SU-DHL-6 (cell line): Measurements from ENCODE around the gene PCK2.

ENCODE experiments used
- H2AFZ ChIP-seq: fragments of 200-600 bp; sonication (generic); 2 replicates; pipeline ENCODE4 v1.6.1; 2014; ENCODE audit warnings: low read depth, mild to moderate bottlenecking, moderate library complexity, mixed read lengths, antibody characterized with exemption, low read length; ENCODE audit not compliant: severe bottlenecking
- H3F3A ChIP-seq: fragments of 200-600 bp; shearing (Covaris generic); 2 replicates; pipeline ENCODE4 v1.6.0; 2016; ENCODE audit warnings: antibody characterized with exemption, mild to moderate bottlenecking; ENCODE audit not compliant: insufficient read depth
- H3K27ac ChIP-seq: fragments of 200-600 bp; sonication (generic); 2 replicates; pipeline ENCODE4 v1.5.1; 2016; ENCODE audit warnings: low read depth, mild to moderate bottlenecking, low read length, moderate library complexity, mixed read lengths
- H3K27me3 ChIP-seq: fragments of 200-600 bp; sonication (generic), shearing (Covaris generic); 2 replicates; pipeline ENCODE4 v1.6.0; 2014; ENCODE audit warnings: mild to moderate bottlenecking, low read length
- H3K36me3 ChIP-seq: fragments of 200-600 bp; sonication (generic); 2 replicates; pipeline ENCODE4 v1.6.1; 2014; ENCODE audit warnings: mild to moderate bottlenecking, low read length, mixed read lengths
- H3K4me2 ChIP-seq: fragments of 300-600, 200-600 bp; shearing (Covaris generic), sonication (generic); 2 replicates; pipeline ENCODE4 v1.6.0; 2014; ENCODE audit warnings: low read length, low read depth, mild to moderate bottlenecking; ENCODE audit not compliant: poor library complexity, severe bottlenecking
- H3K4me3 ChIP-seq: fragments of 200-600 bp; sonication (generic); 2 replicates; pipeline ENCODE4 v1.5.1; 2014; ENCODE audit warnings: antibody characterized with exemption, low read length, mild to moderate bottlenecking, mixed read lengths; ENCODE audit not compliant: insufficient read depth, poor library complexity, severe bottlenecking
- H3K79me2 ChIP-seq: fragments of 200-600 bp; sonication (generic); 2 replicates; pipeline ENCODE4 v1.6.1; 2014; ENCODE audit warnings: mild to moderate bottlenecking, low read length, moderate library complexity; ENCODE audit not compliant: insufficient read depth
- H3K9ac ChIP-seq: fragments of 200-600 bp; sonication (generic); 2 replicates; pipeline ENCODE4 v1.7.0; 2014; ENCODE audit warnings: mild to moderate bottlenecking, low read length
- H3K9me2 ChIP-seq: fragments of 200-600 bp; sonication (generic); replicated peaks from 2 replicates; pipeline ENCODE4 v1.6.1; 2014; ENCODE audit warnings: low read length; ENCODE audit not compliant: insufficient read depth
- H3K9me3 ChIP-seq: fragments of 200-600 bp; sonication (generic); 2 replicates; pipeline ENCODE4 v1.6.1; 2014; ENCODE audit warnings: low read length, mixed read lengths; ENCODE audit not compliant: insufficient read depth
- H4K20me1 ChIP-seq: fragments of 200-600 bp; sonication (generic); 2 replicates; pipeline ENCODE4 v1.6.1; 2014; ENCODE audit warnings: low read depth, mild to moderate bottlenecking, antibody characterized with exemption, low read length, moderate library complexity, mixed read lengths
- EZH2phosphoT487 ChIP-seq: fragments of 200-600 bp; sonication (generic), shearing (Covaris generic); conservative IDR thresholded peaks from 2 replicates; pipeline ENCODE4 v1.6.1; 2018; ENCODE audit warnings: mild to moderate bottlenecking, antibody characterized with exemption, low read length, moderate library complexity, mixed read lengths
- TF ChIP-seq, protein P1 (sequence below): fragments of 200-600 bp; sonication (generic); IDR thresholded peaks from one replicate; pipeline ENCODE4 v1.5.1; 2017; ENCODE audit warnings: antibody characterized with exemption, mild to moderate bottlenecking, low read length, moderate library complexity; ENCODE audit not compliant: insufficient read depth, poor library complexity, severe bottlenecking

Gene PCK2

DNA sequence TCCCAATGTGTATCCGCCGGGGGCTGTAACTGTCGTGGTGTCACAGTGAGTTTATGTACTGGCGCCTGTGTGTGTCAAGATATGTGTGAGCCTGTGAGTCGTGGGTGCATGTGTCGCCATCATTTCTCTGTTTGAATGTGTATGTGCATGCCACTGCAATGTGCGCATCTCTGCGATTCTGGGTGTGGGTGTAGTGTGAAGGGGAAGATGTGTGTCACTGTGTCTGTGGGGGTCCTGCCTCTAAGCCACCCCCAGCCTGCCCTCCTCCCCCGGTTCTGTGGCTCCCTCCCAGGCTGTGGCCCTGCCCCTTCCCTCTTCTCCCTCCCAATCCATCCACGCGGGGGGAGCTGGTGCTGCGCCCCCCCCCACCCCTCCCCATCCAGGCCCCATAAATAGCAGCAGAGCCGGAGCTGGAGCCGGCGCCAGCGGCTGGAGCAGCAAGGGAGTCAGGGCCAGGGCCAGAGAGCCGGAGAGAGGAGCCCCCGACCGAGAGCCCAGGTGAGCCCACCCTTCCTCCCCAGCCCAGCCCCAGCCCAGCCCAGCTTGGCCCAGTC, 22.9 kb upstream of the PCK2 start, which contains the start of gene CPNE6:
Gene CPNE6, plus strand, starts transcription at position 419 of the 554 bp plus-strand sequence. CDS start 1,375 bp downstream, outside the sequence.
- Histone ChIP-seq H3K36me3 (no peaks in the 10 kb centered on the region), H3F3A (no peaks in the 10 kb centered on the region), H2AFZ (no peak within 1 kb of the TSS), H3K9me3 (no peaks in the 10 kb centered on the region), H3K9ac (no peak within 1 kb of the TSS), H4K20me1 (no peaks in the 10 kb centered on the region), H3K79me2 (no peaks in the 10 kb centered on the region), H3K27me3 (no peaks in the 10 kb centered on the region), H3K9me2 (no peaks in the 10 kb centered on the region), H3K4me3 (no peak within 1 kb of the TSS), H3K4me2 (no peak within 1 kb of the TSS), H3K27ac (no peak within 1 kb of the TSS)
- TF ChIP-seq, protein P1, sequence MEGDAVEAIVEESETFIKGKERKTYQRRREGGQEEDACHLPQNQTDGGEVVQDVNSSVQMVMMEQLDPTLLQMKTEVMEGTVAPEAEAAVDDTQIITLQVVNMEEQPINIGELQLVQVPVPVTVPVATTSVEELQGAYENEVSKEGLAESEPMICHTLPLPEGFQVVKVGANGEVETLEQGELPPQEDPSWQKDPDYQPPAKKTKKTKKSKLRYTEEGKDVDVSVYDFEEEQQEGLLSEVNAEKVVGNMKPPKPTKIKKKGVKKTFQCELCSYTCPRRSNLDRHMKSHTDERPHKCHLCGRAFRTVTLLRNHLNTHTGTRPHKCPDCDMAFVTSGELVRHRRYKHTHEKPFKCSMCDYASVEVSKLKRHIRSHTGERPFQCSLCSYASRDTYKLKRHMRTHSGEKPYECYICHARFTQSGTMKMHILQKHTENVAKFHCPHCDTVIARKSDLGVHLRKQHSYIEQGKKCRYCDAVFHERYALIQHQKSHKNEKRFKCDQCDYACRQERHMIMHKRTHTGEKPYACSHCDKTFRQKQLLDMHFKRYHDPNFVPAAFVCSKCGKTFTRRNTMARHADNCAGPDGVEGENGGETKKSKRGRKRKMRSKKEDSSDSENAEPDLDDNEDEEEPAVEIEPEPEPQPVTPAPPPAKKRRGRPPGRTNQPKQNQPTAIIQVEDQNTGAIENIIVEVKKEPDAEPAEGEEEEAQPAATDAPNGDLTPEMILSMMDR, result no peak
- TF ChIP-seq EZH2phosphoT487, result no peak

DNA sequence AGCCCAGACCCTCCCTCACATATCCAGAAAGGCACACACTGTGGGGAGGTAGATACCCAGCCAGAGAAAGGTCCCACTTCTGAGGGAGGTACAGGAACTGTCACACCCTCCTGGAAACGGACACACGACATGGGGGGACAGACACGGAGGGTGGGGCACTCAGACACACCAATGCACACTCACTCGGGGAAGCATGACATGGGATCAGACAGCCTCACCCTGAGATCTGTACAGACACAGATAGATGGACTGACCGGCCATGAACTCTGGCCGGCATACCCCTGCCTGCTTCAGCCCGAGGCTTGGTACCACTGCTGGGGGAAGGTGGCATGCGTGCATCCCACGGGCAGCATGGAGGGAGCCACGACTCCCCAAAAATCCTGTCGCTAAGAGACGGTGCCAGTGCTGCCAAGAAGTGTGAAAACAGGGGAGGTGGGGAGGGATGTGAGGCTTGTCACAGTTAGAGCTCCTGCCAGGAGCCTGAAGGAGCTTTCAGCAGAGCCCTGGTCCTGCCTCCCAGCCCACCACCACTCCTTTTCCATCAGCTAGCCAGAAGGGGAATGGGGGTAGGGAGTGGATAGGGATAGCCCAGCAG, 22.2 kb upstream of the PCK2 start:
- TF ChIP-seq, protein P1, result no peak
- TF ChIP-seq EZH2phosphoT487, result no peak
- H4K20me1 ChIP-seq, result no peaks in the 10 kb centered on the region
- no peak overlapping the region for H3K27ac ChIP-seq

DNA sequence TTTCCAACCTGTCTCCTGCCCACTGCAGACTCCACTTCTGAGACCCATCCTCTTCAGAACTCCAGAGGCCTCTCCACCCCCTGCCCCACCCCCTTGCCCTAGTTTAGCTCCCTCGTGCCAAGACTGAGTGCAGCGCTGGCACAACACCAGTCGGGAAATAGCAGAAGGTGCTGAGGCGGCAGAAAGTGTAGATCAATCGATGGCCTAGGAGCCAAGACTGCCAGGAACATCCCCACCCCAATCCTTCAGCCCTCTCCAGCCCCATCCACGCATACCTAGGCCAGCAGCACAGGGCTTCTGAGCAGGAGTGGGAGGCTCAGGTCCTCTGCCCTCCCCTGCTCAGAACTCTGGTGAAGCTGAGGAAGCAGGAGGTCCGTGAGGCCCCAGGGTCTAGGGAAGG, 21.7 kb upstream of the PCK2 start:
- H3K27me3 ChIP-seq, result no peaks in the 10 kb centered on the region
- H3K79me2 ChIP-seq, result no peaks in the 10 kb centered on the region
- H3K9me2 ChIP-seq, result no peaks in the 10 kb centered on the region
- no peaks in the 10 kb centered on the region for H4K20me1 ChIP-seq
- H3F3A ChIP-seq, result no peaks in the 10 kb centered on the region
- no peaks in the 10 kb centered on the region for H3K36me3 ChIP-seq
- no peak overlapping the region for H3K27ac ChIP-seq
- H3K4me2 ChIP-seq, result no peak overlapping the region
- TF ChIP-seq EZH2phosphoT487, result no peak
- TF ChIP-seq, protein P1, result no peak
- H3K9me3 ChIP-seq, result no peaks in the 10 kb centered on the region
- H3K9ac ChIP-seq, result no peak overlapping the region
- H2AFZ ChIP-seq, result no peak overlapping the region
- H3K4me3 ChIP-seq, result no peak overlapping the region

More for the DNA sequence above, 22.2 kb upstream of the PCK2 start:
- Histone ChIP-seq H3F3A (no peaks in the 10 kb centered on the region), H3K79me2 (no peaks in the 10 kb centered on the region), H3K4me3 (no peak overlapping the region), H3K9me2 (no peaks in the 10 kb centered on the region), H3K9ac (no peak overlapping the region), H3K36me3 (no peaks in the 10 kb centered on the region), H3K4me2 (no peak overlapping the region), H3K27me3 (no peaks in the 10 kb centered on the region), H3K9me3 (no peaks in the 10 kb centered on the region), H2AFZ (no peak overlapping the region)
